Left forelimb (tissue), 1 donor: Measurements from ENCODE around the gene FCSK.

ENCODE experiments used
- DNase-seq: peaks from one replicate; pipeline ENCODE4 v3.0.0-alpha.2; 2018; ENCODE audit warnings: low spot score

FCSK gene

DNA sequence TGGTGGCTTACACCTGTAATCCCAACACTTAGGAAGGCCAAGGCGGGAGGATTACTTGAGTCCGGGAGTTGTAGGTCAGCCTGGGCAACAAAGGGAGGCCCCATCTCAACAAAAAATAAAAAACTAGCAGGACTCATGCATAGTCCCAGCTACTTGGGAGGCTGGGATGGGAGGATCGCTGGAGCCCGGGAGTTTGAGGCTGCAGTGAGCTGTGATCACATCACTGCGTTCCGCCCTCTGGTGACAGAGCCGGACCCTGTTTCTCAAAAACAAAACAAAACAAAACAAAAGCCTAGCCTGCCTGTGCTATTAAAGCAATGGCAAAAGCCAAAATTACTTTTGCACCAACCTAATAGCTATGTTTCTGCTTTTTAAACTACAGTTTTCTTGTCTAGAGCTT is 1.5 kb downstream of the FCSK start:
- DNase-seq, result no peak

DNA sequence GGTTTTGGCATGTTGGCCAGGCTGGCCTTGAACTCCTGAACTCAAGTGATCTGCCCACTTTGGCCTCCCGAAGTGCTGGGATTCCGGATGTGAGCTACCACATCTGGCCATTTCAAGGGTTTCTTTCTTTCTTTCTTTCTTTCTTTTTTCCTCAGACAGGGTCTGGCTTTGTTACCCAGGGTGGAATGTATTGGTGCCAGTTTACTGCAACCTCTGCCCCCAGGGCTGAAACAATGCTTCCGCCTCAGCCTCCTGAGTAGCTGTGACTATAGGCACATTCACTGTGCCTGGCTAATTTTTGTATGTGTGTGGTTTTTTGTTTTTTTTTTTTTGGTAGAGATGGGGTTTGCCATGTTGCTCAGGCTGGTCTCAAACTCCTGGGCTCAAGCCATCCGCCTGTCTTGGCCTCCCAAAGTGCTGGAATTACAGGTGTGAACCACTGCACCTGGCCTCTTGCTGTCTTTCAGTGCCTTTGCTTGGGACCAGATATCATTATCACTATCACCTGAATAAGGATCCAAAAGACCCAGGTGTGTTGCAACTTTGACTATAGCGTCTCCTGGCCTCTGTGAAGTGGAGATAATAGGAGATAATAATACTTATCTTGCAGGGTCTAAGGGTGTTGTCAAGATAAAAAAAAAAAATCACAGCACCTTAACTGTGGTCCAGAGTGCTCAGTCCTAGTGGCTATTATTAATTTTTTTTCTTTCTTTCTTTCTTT is 3.2 kb downstream of the FCSK start:
- no peak for DNase-seq

DNA sequence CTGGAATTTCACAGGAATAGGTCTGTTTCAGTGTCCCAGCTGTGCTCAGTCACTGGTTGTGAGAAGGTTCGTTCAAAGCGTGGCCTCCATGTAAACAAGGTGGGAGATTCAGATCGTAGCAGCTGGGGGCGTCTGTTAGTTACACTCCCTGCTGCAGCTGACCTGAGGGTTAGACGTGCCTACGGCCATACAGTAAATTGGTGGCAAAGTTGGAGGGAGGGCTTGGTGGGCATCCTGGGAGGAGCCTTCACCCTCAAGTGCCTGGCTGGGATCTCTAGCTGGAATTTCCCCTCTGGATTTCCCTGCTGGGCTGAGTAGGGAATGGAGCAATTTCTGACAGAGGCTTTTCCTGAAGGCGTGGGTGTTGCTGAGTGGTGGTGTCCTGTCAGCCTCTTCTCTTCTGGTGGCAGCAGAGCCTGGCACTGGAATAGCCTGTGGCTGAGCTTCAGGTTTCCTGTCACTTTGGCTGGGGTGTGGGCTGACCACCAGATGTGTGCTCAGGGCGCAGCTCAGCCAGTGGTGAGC is 6.4 kb downstream of the FCSK start:
- DNase-seq, result no peak

DNA sequence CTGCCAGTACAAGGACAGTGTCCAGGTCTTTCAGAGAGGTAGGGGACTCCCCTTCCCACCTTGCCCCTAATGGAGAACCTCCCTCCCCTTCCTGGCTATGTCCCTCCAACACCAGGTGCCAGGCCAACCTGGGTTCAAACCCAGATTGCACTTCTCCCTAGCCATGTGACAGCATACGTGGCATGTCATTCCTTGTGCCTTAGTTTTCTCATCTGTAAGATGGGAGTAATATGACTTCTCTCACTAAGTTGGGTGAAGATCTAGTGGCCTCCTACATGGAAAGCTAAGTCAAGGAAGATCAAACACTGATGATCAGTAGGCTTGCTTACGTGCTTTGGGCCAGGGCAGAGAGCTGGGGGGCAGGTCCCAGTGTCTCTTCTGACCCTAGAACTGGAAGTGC is 8.8 kb downstream of the FCSK start:
- DNase-seq, result no peak

DNA sequence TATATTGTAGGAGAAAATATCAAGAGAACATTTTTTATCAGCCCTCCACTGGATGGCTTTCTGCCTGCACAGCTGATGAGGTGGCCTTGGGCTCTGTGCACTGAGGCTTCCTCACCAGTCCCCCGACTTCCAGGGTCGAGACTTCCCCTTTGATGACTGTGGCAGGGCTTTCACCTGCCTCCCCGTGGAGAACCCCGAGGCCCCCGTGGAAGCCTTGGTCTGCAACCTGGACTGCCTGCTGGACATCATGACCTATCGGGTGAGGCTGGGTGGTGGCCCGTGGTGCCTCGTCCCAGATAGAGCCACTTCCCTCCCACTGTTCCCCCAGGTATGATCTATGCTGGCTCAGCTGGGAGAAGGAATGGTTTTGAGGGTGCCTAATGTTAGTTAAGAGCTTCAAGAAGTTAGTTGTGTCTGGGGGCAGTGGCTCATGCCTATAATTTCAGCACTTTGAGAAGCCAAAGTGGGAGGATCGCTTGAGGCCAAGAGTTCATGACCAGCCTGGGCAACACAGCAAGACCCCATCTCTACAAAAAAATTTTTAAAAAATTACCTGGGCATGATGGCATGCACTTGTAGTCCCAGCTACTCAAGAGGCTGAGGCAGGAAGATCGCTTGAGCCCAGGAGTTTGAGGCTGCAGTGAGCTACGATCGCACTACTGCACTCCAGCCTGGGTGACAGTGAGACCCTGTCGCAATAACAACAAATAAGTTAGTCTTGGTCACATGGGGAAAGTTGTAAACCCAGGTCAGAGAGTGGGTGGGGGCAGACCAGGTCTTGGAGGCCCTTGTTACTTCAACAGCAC is 11.8 kb downstream of the FCSK start:
- no peak for DNase-seq

DNA sequence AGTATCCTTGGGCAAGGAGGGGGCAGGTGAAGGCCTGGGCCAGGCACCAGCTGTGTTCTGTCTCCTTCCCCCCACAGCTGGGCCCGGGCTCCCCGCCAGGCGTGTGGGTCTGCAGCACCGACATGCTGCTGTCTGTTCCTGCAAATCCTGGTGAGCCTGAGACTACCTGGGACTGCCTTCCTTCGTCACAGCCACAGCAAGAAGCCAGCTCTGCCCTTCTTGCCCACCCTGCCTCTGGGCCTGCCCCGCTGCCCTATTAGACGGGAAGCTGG is 12.3 kb downstream of the FCSK start:
- DNase-seq, result no peak

DNA sequence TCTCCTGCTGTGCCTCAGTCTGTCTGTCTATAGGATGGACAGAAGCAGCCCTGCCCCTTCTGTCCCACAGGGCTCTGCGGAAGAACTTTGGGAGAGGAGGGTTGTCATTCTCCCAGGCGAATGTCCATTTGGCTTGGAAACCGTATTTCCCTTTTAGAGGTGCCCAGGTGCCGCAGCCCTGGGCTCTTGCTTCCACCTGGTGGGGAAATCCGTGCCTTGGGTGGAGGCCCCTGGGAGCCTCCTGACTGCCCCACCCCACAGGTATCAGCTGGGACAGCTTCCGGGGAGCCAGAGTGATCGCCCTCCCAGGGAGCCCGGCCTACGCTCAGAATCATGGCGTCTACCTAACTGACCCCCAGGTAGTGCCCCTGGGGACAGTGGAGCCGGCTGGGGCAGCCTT is 12.7 kb downstream of the FCSK start:
- no peak for DNase-seq

DNA sequence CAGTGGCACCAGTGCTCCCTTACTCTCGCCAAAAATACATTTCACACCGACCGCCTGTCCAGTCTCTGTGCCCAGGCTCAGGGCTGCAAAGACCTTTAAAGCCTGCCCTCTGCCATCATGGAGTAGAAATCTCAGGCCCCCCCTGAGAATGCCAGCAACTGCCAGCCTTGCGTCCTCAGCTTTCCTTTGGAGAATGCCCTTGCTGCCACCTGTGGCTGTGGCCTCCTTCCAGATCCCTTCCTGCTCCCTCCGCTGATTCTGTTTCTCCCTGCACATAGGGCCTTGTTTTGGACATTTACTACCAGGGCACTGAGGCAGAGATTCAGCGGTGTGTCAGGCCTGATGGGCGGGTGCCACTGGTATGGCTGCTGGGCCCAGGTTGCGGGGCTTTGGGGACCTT is 13.2 kb downstream of the FCSK start:
- no peak for DNase-seq

DNA sequence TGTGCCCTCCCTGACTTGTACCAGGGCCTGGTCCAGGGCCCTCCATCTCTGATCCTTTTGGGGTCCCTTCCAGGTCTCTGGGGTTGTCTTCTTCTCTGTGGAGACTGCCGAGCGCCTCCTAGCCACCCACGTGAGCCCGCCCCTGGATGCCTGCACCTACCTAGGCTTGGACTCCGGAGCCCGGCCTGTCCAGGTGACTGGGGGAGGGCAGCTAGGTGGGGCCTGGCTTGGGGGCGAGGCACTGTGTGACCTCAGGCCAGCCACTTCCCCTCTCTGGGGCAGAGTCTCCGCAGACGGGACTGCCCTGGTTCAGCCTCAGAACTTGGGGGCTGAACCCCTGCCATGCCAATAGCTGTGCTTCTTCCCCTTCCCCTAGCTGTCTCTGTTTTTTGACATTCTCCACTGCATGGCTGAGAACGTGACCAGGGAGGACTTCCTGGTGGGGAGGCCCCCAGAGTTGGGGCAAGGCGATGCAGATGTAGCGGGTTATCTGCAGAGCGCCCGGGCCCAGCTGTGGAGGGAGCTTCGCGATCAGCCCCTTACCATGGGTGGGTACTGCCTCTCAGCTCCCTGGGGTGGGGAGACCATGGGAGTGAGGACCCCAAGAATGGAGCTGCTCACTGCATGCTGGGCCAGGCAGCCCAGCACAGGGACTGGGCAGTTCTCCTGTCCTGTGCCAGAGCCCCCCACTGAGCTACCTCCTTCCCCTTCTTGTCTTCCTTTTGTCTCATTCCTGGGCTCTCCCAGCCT is 14.6 kb downstream of the FCSK start:
- no peak for DNase-seq

DNA sequence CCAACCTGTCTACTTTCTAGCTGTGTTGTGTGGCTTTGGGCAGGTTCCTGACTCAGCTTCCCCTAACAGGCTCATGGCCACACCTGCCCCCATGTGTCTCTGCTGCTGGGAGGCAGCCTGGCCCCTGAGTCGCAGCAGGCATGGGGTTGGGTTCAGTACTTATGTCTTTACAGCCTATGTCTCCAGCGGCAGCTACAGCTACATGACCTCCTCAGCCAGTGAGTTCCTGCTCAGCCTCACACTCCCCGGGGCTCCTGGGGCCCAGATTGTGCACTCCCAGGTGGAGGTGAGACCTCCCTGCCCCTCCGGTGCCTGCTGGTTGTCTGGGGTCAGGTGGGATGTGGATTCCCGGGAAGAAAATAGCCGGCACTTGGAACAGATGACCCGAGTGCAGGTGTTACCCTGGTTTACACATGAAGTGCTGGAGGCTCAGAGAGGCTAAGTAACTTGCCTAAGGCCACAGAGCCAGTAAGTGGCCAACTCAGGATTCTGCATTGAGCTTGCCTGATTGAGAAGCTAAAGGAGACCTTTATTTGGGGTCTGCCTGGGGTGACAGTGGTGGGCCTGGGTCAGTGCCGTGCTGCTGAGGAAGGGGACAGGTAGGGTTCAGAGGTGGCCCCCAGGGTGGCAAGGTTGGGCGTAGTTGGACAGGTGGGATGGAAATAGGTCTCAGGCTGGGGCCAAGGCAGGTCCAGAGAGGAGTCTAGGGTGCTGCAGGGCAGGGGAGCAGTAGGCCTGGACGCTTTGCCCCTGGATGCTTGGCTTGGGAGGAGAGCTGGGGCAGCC is 15.9 kb downstream of the FCSK start:
- DNase-seq, result no peak

DNA sequence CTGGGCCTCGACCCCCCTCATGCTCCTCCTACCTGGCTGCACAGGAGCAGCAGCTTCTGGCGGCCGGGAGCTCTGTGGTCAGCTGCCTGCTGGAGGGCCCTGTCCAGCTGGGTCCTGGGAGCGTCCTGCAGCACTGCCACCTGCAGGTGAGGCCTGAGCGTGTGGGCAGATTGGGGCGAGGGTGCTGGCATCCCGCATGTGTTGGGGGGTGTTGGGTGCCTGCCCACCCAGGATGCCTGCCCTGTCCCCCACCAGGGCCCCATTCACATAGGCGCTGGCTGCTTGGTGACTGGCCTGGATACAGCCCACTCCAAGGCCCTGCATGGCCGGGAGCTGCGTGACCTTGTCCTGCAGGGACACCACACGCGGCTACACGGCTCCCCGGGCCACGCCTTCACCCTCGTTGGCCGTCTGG is 16.5 kb downstream of the FCSK start:
- DNase-seq, result no peak

DNA sequence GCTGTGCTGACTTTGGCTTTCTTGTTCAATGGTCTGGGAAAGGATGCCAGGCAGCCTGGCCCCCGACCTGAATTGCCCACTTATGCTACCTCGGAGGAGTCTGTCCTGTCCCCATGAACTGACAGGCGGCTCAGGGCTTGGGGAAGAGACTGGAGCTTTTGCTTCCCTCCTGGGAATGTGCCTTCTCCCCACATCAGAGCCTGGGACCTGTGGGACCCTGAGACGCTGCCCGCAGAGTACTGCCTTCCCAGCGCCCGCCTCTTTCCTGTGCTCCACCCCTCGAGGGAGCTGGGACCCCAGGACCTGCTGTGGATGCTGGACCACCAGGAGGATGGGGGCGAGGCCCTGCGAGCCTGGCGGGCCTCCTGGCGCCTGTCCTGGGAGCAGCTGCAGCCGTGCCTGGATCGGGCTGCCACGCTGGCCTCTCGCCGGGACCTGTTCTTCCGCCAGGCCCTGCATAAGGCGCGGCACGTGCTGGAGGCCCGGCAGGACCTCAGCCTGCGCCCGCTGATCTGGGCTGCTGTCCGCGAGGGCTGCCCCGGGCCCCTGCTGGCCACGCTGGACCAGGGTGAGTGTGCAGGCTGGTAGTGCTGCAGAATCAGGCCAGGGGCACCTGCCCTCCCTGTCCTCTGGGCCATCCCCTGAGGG is 18.5 kb downstream of the FCSK start:
- DNase-seq, result no peak

DNA sequence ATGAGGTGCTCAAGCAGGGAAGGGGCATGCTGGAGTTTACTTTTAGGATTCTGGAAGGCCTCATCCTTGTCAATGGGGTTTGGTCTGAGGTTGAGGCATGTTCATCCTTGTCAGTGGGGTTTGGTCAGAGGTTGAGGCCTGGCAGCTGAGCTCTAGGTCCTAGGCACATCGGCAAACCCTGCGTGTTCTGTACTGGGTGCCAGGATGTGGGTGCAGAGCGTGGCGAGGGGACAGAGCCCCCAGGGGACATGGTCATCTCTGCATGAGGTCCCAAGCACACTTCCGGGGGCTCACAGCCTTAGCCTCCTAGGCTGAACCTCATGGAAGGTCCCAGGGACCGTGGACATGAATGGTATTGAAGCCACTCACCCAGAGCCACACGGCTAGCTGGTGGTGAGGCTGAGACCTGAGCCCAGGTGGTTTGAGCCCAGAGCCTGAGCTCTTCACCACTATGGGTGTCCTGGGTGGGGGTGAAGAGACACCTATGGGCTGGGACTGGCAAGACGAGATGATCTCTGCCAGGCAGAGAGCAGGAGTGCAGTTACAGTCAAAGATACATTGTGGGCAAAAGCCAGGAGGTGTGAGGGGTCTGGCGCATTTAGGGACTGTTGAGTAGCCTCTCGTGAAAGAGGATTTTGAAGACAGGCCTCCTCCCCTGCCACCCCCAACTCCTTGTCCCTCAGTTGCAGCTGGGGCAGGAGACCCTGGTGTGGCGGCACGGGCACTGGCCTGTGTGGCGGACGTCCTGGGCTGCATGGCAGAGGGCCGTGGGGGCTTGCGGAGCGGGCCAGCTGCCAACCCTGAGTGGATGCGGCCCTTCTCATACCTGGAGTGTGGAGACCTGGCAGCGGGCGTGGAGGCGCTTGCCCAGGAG is 19.3 kb downstream of the FCSK start:
- no peak for DNase-seq

DNA sequence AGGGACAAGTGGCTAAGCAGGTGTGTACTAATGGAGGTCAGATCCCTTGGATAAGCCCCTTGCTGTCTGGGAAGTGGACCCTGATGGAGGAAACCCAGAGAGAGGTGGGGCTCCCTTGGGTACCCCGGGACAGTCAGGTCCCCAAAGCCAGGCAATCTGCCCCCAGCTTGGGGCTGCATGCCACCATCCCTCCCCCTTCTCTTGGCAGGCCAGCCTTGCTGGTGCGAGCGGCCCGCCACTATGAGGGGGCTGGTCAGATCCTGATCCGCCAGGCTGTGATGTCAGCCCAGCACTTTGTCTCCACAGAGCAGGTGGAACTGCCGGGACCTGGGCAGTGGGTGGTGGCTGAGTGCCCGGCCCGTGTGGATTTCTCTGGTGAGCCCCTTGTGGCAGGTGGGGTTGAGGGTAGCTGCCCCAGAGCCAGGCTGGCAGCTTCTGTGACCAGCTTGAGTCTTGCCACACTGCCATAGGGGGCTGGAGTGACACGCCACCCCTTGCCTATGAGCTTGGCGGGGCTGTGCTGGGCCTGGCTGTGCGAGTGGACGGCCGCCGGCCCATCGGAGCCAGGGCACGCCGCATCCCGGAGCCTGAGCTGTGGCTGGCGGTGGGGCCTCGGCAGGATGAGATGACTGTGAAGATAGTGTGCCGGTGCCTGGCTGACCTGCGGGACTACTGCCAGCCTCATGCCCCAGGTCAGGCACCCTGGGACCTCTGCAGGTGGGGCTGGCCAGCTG is 20.1 kb downstream of the FCSK start:
- no peak for DNase-seq

DNA sequence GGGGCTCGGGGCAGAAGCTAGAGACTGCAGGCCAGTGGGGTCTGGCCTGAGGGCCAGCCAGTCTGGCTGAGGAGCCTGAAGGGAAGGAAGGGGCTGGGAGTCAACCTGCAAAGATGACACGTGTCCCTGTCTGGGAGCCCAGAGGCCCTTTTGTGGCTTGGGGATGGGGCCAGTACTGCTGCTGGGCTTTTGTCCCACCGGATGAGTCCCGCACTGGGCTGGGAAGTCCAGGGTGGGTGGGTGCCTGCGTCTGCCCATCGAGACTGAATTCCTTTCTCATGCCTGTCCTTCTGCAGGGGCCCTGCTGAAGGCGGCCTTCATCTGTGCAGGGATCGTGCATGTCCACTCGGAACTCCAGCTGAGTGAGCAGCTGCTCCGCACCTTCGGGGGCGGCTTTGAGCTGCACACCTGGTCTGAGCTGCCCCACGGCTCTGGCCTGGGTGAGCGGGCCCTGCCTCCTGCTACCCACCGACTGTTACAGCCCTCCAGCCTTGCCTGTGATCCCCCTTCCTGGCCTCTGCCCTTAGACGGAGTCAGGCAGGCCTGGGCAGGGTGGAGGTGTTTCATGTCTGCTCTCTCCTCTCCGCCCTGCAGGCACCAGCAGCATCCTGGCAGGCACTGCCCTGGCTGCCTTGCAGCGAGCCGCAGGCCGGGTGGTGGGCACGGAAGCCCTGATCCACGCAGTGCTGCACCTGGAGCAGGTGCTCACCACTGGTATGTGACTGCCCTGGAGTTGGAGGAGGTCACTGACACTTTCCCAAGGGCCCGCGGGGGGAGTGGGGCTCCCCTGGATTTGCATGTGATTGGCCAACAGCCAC is 20.9 kb downstream of the FCSK start:
- DNase-seq, result no peak

DNA sequence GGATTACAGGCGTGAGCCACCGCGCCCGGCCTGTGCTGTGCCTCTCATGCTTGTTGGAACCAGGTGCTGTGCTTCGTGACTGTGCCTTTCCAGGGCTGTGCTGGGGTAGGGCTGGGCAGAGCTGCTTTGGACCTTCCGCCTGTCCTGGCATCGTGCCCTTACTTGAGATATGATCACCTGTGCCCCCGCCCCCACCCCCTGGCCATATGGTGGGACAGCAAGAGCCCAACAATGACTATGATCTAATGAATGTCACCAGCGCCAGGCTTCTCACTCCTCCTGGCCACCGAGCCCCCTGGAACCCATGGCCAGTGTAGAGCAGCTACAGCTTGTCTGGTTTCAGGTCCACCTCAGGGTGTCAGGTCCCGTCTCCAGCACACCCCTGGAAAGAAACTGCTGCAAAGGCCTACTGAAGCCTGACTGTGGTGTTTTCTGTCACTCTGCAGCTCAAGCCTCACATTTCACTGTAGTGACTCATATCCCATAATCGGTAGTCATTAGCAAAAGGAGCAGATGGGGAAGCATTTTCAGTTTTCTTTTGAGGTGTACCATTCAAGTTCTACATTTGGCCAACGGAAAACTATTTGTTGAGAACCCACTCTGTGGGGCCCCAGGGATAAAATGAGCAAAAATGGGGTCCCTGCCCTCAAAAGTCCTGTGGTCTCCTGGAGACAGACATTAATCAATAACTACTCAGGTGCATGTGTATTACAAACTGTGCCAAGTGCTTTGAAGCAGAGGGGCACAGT is 22.1 kb downstream of the FCSK start:
- DNase-seq, result no peak

DNA sequence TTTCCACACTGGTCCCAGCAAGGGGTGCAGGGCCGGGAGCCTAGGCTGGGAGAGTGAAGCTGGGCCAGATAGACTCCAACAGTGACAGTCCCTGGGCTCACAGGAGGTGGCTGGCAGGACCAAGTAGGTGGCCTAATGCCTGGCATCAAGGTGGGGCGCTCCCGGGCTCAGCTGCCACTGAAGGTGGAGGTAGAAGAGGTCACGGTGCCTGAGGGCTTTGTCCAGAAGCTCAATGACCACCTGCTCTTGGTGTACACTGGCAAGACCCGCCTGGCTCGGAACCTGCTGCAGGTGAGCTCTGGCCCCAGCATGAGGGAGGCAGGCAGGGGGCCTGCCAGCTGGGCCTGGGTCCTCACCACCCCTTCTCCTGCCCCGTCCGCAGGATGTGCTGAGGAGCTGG is 23.8 kb downstream of the FCSK start:
- DNase-seq, result no peak

DNA sequence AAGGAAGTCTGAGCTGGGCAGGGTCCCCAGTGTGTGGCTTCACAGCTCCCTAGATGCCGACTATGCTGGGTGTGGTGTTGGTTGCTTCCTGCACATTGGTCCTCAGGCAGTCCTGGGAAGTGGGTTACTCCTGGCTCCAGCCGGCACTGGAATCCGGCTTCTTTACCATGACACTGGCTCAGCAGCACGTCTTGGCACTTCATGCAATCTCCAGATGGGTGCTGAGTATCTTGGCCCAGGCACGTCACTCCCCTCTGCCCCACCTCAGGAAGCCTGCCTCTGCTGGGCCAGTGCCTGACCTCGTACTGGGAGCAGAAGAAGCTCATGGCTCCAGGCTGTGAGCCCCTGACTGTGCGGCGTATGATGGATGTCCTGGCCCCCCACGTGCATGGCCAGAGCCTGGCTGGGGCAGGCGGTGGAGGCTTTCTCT is 24.5 kb downstream of the FCSK start:
- no peak for DNase-seq
